Type B pancreatic cell (in vitro differentiated cells): ENCODE data around the gene POU2F1. TPM values are rescaled to one million over a fixed set of nuclear protein-coding genes. Genes with fewer than 3 reads are reported as not detected.

ENCODE experiments used
- DNase-seq: peaks from one replicate; pipeline ENCODE4 v3.0.0; 2021; ENCODE audit warnings: mixed read lengths; ENCODE audit not compliant: unreplicated experiment; ENCODE audit errors: extremely low spot score
- H3K27ac Mint-ChIP-seq: 2 replicates; pipeline ENCODE4 v1.8.0; 2021; ENCODE audit warnings: mild to moderate bottlenecking, mixed read lengths
- H3K27me3 Mint-ChIP-seq: 2 replicates; pipeline ENCODE4 v1.8.0; 2021; ENCODE audit warnings: mixed read lengths
- H3K36me3 Mint-ChIP-seq: 2 replicates; pipeline ENCODE4 v1.8.0; 2021; ENCODE audit warnings: mixed read lengths
- H3K4me1 Mint-ChIP-seq: one replicate; pipeline ENCODE4 v1.8.0; 2021; ENCODE audit warnings: mixed read lengths; ENCODE audit not compliant: unreplicated experiment
- H3K4me3 Mint-ChIP-seq: 2 replicates; pipeline ENCODE4 v1.8.0; 2021; ENCODE audit warnings: mild to moderate bottlenecking, mixed read lengths
- H3K9me3 Mint-ChIP-seq: 2 replicates; pipeline ENCODE4 v1.8.0; 2021; ENCODE audit warnings: mixed read lengths
- total RNA-seq: library from RNA; stranded (reverse); gene quantifications from 2 replicates; pipeline ENCODE4 v1.2.1, GENCODE V29; 2021; ENCODE audit warnings: low replicate concordance
- TF ChIP-seq, protein P1 (sequence below): fragments of 200-600 bp; sonication (generic); conservative IDR thresholded peaks from 2 replicates; pipeline ENCODE4 v1.5.0; 2021; ENCODE audit warnings: antibody characterized with exemption, mild to moderate bottlenecking

POU2F1 gene
- total RNA-seq, 1 donor from 2014 or later, result 24.2 TPM

DNA sequence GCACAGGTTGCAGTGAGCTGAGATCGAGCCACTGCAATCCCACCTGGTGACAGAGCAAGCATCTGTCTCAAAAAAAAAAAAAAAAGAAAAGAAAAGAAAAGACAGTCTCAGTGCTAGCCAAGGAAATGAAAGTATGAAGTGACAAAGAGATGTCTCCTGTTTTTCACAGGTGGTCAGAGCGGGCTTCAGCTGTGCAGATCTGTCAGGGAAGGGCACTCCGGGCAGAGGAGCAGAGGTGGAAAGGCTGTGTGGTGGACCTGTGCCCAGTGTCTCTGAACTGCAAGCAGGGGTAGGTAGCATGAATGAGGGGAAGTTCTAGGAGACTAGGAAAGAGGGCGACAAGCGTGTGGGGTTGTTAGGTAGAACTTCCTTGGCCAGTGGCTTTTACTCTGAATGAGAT lies 230.2 kb downstream of the POU2F1 start:
- DNase-seq, result no peak
- no peaks in the 10 kb centered on the region for H3K36me3 Mint-ChIP-seq
- TF ChIP-seq, protein P1, sequence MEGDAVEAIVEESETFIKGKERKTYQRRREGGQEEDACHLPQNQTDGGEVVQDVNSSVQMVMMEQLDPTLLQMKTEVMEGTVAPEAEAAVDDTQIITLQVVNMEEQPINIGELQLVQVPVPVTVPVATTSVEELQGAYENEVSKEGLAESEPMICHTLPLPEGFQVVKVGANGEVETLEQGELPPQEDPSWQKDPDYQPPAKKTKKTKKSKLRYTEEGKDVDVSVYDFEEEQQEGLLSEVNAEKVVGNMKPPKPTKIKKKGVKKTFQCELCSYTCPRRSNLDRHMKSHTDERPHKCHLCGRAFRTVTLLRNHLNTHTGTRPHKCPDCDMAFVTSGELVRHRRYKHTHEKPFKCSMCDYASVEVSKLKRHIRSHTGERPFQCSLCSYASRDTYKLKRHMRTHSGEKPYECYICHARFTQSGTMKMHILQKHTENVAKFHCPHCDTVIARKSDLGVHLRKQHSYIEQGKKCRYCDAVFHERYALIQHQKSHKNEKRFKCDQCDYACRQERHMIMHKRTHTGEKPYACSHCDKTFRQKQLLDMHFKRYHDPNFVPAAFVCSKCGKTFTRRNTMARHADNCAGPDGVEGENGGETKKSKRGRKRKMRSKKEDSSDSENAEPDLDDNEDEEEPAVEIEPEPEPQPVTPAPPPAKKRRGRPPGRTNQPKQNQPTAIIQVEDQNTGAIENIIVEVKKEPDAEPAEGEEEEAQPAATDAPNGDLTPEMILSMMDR, result no peak
- H3K27ac Mint-ChIP-seq, result peak overlapping the region; percentile 26
- H3K9me3 Mint-ChIP-seq, result no peaks in the 10 kb centered on the region
- peaks cover 23% of the 10 kb centered on the region for H3K27me3 Mint-ChIP-seq
- H3K4me1 Mint-ChIP-seq, result no peaks in the 10 kb centered on the region
- H3K4me3 Mint-ChIP-seq, result no peak overlapping the region

DNA sequence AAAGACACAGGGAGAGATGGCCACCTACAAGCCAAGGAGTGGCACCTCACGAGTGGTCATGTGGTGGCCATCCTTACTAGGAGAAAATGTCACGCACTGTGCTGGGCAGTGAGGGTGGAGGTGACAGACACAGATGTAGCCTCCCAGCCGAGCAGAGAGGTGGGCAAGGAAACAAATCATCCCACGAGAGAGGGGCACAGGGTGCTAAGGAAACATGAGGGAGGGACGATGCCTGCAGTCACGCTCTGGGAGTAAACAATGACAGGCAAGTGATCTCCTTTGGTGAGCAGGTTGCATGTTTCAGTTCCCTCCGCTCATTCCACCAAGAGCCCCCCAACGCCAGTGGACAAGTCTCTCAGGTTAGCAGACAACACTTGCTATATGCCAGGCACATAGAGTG lies 231.8 kb downstream of the POU2F1 start:
- H3K4me3 Mint-ChIP-seq, result no peak overlapping the region
- DNase-seq, result no peak
- H3K27me3 Mint-ChIP-seq, result peaks cover 35% of the 10 kb centered on the region
- H3K27ac Mint-ChIP-seq, result no peak overlapping the region
- no peaks in the 10 kb centered on the region for H3K9me3 Mint-ChIP-seq
- TF ChIP-seq, protein P1, result no peak
- H3K4me1 Mint-ChIP-seq, result peaks cover 4% of the 10 kb centered on the region
- no peaks in the 10 kb centered on the region for H3K36me3 Mint-ChIP-seq

DNA sequence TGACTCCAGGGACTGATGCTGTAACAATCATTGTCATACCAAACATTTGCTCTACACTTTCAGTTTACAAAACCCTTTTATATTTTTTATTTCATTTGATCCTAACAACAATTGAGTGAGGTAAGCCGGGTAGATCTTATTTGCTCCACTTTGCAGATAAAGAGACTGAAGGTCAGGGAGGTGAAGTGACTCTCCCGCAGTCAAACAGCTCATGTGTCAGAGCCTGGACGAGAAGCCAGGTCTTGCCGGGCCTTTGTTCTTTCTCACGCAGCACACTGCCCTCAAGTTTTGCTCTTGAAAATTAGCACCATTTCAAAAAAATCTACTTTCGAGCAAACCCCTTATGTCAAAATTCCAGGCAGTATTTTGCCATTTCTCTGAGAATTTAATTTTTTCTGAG lies 232.4 kb downstream of the POU2F1 start:
- no peaks in the 10 kb centered on the region for H3K36me3 Mint-ChIP-seq
- H3K4me3 Mint-ChIP-seq, result no peak overlapping the region
- H3K4me1 Mint-ChIP-seq, result peaks cover 4% of the 10 kb centered on the region
- TF ChIP-seq, protein P1, result no peak
- peaks cover 41% of the 10 kb centered on the region for H3K27me3 Mint-ChIP-seq
- no peak overlapping the region for H3K27ac Mint-ChIP-seq
- no peaks in the 10 kb centered on the region for H3K9me3 Mint-ChIP-seq
- no peak for DNase-seq

DNA sequence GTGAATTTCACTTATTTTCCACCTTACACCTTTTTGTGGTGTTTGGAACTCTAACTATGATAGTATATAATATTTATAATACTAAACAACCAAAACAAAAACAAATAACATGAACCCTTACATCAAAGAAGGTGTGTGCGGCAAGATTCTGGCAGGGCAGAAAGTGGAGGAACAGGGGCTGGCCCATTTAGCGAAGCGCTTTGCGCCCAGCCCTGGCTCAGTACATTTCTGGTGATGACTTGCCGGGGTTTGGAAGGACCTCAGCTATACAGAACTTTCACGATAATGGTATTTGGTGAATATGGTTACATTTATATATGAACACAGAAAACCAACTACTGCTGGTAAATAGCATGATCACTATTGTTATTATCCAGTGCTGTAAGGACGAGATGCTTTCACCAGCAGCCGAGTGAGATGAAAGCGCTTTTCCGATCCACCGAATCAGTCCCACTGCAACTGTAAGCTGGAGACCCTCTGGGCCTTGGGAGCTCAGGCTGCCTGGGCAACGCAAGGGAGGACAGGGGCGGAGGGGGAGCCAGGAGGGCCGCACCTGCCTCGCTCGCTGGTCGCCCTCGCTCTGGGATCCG lies 233.7 kb downstream of the POU2F1 start:
- H3K27ac Mint-ChIP-seq, result no peak overlapping the region
- DNase-seq, result no peak
- TF ChIP-seq, protein P1, result no peak
- no peaks in the 10 kb centered on the region for H3K9me3 Mint-ChIP-seq
- H3K27me3 Mint-ChIP-seq, result peaks cover 42% of the 10 kb centered on the region
- H3K36me3 Mint-ChIP-seq, result no peaks in the 10 kb centered on the region
- peaks cover 4% of the 10 kb centered on the region for H3K4me1 Mint-ChIP-seq
- H3K4me3 Mint-ChIP-seq, result peak overlapping the region; percentile 82

DNA sequence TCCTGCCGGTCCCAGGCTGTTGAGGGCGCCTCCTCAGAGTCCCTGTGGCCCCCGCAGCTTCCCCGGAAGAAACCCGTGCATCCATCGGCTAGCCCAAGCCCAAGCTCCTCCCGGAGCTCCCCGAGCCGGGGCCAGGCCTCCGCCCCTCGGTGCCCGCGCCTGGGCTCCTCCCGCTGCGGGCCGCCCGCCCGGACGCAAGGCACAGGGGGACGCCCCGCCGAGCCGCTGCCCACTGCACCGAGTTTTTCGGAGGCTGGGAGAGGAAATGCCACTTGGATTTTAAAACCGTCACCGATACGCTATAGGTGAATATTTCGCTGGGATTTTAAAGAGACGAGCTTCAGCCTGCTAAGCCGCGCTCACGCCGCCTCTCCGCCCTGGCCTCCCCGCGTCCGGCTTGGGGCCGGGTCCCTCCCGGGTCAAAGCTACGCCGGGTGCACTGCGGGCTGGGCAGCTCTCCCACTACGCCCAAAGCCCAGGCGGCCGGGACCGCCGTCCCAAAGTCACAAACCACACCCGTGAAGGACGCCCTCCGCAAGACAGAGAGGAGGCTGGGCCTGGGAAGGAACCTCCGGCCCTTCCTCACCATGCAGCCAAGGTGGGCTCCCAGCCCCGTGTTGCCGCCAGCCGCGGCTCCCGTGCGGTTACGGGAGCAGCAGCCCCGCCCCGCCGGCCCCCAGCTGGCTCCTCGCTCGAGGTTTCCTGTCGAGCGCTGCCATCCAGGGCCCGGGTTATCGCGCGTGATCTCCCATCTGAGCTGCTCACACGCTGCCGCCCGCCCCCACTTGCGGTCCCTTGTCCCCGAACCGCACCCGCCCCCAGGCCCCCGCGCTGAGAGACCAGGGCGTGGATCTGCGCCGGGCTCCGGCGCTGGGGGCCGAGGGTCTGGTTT lies 234.5 kb downstream of the POU2F1 start:
- TF ChIP-seq, protein P1, result no peak
- no peak overlapping the region for H3K27ac Mint-ChIP-seq
- H3K36me3 Mint-ChIP-seq, result no peaks in the 10 kb centered on the region
- DNase-seq, result peak; percentile 76
- peaks cover 42% of the 10 kb centered on the region for H3K27me3 Mint-ChIP-seq
- peaks cover 4% of the 10 kb centered on the region for H3K4me1 Mint-ChIP-seq
- H3K4me3 Mint-ChIP-seq, result peak overlapping the region; percentile 82
- H3K9me3 Mint-ChIP-seq, result no peaks in the 10 kb centered on the region
